Naive thymus-derived CD8-positive, alpha-beta T cell (primary cell): ENCODE results near the gene ZNF625. TPM values are rescaled to one million over a fixed set of nuclear protein-coding genes. Genes with fewer than 3 reads are reported as not detected.
A peak's percentile ranks its signal among the peaks of the same experiment; 100 is the strongest.
"Not testable (repeated sequence)": the region's sequence is repeated elsewhere in the genome, so short reads cannot be mapped to it uniquely, and the experiment has no call there.

Experiments used
- ATAC-seq, 2 donors: fragments of 150-1000 bp; cut with Tn5 transposase in 1 of 2; sonication (Bioruptor Pico), chemical (Tn5 transposase) in 1 of 2; 1 replicate in 1 of 2; 2 replicates in 1 of 2; pipeline ENCODE4 v1.10.0; 2021; ENCODE audit warnings: mild to moderate bottlenecking in 2 of 2, moderate library complexity in 2 of 2
- POLR2A ChIA-PET: fragments of 350-600 bp; sonication (Branson Sonifier 250); formaldehyde crosslinking; loops from one replicate; lab custom pipeline; 2021; ENCODE audit warnings: antibody characterized with exemption; lab: Charles Lee
- DNase-seq, 10 donors: peaks; one replicate each; pipeline versions ENCODE4 v3.0.0 to v3.0.0-alpha.2; 2020 to 2022
- H3K27ac Mint-ChIP-seq, 10 donors: one replicate each; pipeline ENCODE4 v1.8.0; 2020 to 2022; ENCODE audit warnings: mild to moderate bottlenecking in 10 of 10, mixed read lengths in 10 of 10, moderate library complexity in 4 of 10, inconsistent platforms in 1 of 10
- H3K27me3 Mint-ChIP-seq, 5 donors: one replicate each; pipeline ENCODE4 v1.8.0; 2021 to 2022; ENCODE audit warnings: mixed read lengths in 5 of 5
- H3K36me3 Mint-ChIP-seq, 3 donors: one replicate each; pipeline ENCODE4 v1.8.0; 2020 to 2022; ENCODE audit warnings: mixed read lengths in 3 of 3, mild to moderate bottlenecking in 2 of 3, inconsistent platforms in 1 of 3
- H3K4me1 Mint-ChIP-seq, 4 donors: one replicate each; pipeline ENCODE4 v1.8.0; 2021 to 2022; ENCODE audit warnings: mixed read lengths in 4 of 4
- H3K4me3 Mint-ChIP-seq, 10 donors: one replicate each; pipeline ENCODE4 v1.8.0; 2020 to 2022; ENCODE audit warnings: mild to moderate bottlenecking in 10 of 10, mixed read lengths in 10 of 10, moderate library complexity in 6 of 10, inconsistent platforms in 1 of 10
- H3K9me3 Mint-ChIP-seq, 9 donors: one replicate each; pipeline ENCODE4 v1.8.0; 2020 to 2022; ENCODE audit warnings: mixed read lengths in 9 of 9, mild to moderate bottlenecking in 3 of 9, inconsistent platforms in 1 of 9, moderate library complexity in 1 of 9
- polyA plus RNA-seq, 3 donors: library from polyadenylated mRNA; unstranded; fragments of 300-500 nt; fragmentation: Illumina TruSeq; gene quantifications; one replicate each; pipeline ENCODE4 v1.2.3, GENCODE V29; 2021
- total RNA-seq, 8 experiments: library from RNA in 2 of 8; stranded (reverse) in 2 of 8; gene quantifications; one replicate each; pipeline ENCODE4 v1.2.3 and lab custom pipeline; 2021 to 2026

The ZNF625 gene
- total and polyA plus RNA-seq, 5 experiments from 2014 or later, result 0.52 to 5.5 (median 0.82) TPM

DNA sequence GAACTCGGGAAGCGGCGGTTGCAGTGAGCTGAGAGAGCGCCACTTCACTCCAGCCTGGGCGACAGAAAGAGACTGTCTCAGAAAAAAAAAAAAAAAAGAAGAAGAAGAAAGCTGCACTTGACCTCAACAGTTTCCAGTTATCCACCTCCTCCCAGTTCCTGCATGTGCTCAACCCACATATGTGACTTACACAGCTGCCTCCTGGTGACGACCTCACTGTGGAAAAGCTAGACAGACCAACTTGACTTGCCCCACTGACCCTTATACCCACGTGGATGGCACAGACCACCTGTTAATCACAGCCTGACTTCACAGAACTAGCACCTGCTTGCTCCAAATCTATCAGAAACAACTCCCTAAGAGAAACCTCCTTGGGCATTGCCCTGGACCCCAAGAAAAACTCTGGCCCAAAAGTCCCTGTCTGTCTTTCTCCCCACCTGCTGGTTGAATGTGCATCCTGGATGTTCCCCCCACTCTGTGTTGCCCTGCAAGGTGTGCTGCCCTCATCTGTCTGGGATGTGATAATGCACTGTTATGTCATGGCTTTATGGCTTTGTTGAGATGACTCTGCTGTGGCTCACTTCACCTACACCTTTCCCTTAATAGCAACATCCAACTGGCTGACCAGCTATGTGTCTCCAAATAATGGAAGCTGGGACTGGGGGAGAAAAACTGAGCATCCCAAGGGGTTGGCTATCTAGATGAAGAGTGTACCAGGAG lies 19.2 kb downstream of the ZNF625 start:
- H3K36me3 Mint-ChIP-seq, result peaks cover 14 to 47% (median 44%) of the 10 kb centered on the region in 3 donors
- H3K27ac Mint-ChIP-seq, result peak overlapping the region in 7 of 10 donors; percentile 5 to 82 (median 16)
- H3K27me3 Mint-ChIP-seq, result no peaks in the 10 kb centered on the region
- POLR2A ChIA-PET, result no interaction called here
- H3K4me3 Mint-ChIP-seq, result peak overlapping the region in 6 of 10 donors; percentile 12 to 96 (median 56)
- ATAC-seq (peak in 1 of 2 donors; percentile 18), DNase-seq (peak in 6 of 10 donors; percentile 22 to 75 (median 44))
- peaks cover 17 to 42% (median 36%) of the 10 kb centered on the region in 4 donors for H3K4me1 Mint-ChIP-seq
- peaks cover 0 to 26% (median 10%) of the 10 kb centered on the region in 9 donors for H3K9me3 Mint-ChIP-seq

DNA sequence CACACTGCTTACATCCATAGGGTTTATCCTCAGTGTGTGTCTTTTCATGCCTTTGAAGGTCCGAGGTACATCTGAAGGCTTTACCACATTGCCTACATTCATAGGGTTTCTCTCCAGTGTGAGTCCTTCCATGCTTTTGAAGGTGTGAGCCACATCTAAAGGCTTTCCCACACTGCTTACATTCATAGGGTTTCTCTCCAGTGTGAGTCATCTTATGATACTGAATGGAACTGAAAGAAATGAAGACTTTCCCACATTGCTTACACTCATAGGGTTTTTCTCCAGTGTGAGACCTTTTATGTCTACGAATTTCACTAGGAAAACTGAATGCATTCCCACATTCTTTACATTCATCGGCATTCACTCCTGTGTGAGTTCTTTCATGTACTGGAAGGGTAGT lies 23.5 kb downstream of the ZNF625 start:
- no peak for ATAC-seq
- POLR2A ChIA-PET, result no interaction called here
- Mint-ChIP-seq H3K27ac (no peak overlapping the region), H3K4me3 (no peak overlapping the region), H3K27me3 (no peaks in the 10 kb centered on the region), H3K4me1 (peaks cover 3 to 9% (median 7%) of the 10 kb centered on the region in 4 donors), H3K36me3 (peaks cover 25 to 67% (median 49%) of the 10 kb centered on the region in 3 donors), H3K9me3 (peaks cover 0 to 57% (median 19%) of the 10 kb centered on the region in 9 donors)
- no peak for DNase-seq

DNA sequence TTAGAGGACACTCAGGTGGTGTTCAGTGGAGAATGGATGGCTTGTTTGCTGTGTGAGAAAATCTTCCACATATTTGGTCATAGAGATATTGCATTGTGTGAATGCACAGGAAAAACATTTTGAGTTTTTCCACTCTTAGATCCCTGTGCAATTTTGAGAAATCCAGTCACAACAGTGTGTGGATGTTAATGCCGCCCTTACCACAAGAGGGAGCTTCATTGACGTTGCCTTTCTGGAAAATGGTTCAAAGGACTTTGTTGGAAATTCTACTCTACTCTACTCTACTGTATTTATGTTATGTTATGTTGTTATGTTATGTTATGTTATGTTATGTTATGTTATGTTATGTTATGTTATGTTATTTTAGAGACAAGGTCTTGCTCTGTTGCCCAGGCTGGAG lies 29.8 kb downstream of the ZNF625 start:
- ATAC-seq (no peak), DNase-seq (peak in 1 of 10 donors; percentile 10)
- Mint-ChIP-seq H3K9me3 (peaks cover 0 to 29% (median 11%) of the 10 kb centered on the region in 9 donors), H3K27ac (no peak overlapping the region), H3K4me1 (peaks cover 0 to 3% (median 0%) of the 10 kb centered on the region in 4 donors), H3K4me3 (no peak overlapping the region), H3K36me3 (peaks cover 0 to 14% (median 5%) of the 10 kb centered on the region in 3 donors), H3K27me3 (no peaks in the 10 kb centered on the region)
- POLR2A ChIA-PET, result no interaction called here

DNA sequence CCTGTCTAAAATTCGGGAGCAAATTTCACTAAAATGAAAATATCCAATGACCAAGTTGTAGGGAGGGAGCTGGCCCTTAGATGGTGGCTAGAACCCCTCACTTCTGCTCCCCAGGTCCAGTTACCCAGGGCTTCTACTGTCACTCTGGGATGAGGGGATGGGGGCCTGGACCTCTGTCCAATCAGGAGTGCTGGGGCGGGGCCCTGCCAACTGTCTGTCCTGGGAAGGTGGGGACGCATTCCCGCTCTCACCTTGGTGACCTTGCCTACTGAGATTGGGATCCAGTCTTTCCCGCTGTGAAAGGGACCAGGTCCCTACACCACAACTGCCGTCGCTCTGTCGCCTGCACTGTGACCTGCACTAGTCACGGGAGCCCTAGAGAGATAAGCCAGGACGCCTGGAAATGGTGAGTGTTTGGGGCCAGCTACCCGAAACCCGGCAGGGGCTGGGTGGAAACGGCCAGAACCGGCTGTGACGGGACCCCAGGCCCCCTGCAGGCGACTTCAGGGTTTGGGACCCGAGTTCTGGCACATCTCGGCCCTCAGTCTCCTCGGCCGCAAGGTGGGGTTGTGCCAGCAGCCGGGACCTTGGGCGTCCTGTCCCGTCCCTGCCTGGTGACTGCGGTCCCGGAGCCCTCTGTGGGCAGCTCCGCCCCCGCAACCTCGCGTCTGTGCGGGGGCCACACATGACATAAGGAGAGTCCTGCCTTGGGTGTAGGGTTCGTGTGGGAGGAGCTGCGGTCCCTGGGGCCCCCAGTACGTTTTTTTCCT lies 39.1 kb downstream of the ZNF625 start:
- POLR2A ChIA-PET, result no interaction called here
- Mint-ChIP-seq H3K27ac (no peak overlapping the region), H3K9me3 (peaks cover 0 to 20% (median 6%) of the 10 kb centered on the region in 9 donors), H3K36me3 (peaks cover 0 to 12% (median 2%) of the 10 kb centered on the region in 3 donors), H3K4me3 (no peak overlapping the region), H3K4me1 (no peaks in the 10 kb centered on the region), H3K27me3 (no peaks in the 10 kb centered on the region)
- DNase-seq, result no peak
- no peak for ATAC-seq

DNA sequence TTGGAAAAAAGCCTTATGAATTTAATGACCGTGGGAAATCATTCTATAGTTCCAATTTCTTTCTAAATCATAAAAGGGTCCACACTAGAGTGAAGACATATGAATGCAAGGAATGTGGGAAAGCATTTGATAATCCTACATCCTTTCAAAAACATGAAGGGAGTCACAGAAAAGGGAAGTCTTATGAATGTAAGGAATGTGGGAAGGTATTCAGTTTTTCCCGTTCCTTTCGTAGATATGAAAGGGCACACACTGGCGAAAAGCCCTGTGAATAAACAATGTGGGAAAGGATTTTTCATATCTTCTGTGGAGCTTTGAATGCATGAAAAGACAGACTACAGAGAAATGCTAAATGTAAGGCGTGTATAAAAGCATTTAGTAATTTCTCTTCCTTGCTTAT lies 43.4 kb downstream of the ZNF625 start:
- POLR2A ChIA-PET, result no interaction called here

DNA sequence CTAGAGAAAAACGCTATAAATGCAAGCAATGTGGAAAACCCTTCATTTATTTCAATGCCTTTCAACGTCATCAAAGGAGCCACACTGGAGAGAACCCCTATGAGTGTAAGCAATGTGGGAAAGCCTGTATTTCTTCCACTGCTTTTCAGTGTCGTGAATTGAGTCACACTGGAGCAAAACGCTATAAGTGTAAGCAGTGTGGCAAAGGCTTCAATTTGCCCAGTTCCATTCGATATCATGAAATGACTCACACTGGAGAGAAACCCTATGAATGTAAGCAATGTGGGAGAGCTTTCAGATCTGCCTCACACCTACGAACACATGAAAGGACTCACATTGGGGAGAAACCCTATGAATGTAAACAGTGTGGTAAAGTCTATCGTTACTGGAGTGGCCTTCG lies 43.8 kb downstream of the ZNF625 start:
- H3K27ac Mint-ChIP-seq, result no peak overlapping the region
- H3K27me3 Mint-ChIP-seq, result no peaks in the 10 kb centered on the region
- POLR2A ChIA-PET, result no interaction called here
- DNase-seq (no peak), ATAC-seq (no peak)
- no peaks in the 10 kb centered on the region for H3K4me1 Mint-ChIP-seq
- peaks cover 0 to 37% (median 6%) of the 10 kb centered on the region in 9 donors for H3K9me3 Mint-ChIP-seq
- peaks cover 0 to 26% (median 4%) of the 10 kb centered on the region in 3 donors for H3K36me3 Mint-ChIP-seq
- no peak overlapping the region for H3K4me3 Mint-ChIP-seq

More for the DNA sequence above, 43.4 kb downstream of the ZNF625 start:
- no peak for ATAC-seq
- no peak for DNase-seq
- no peaks in the 10 kb centered on the region for H3K4me1 Mint-ChIP-seq
- no peak overlapping the region for H3K4me3 Mint-ChIP-seq
- peaks cover 0 to 37% (median 6%) of the 10 kb centered on the region in 9 donors for H3K9me3 Mint-ChIP-seq
- peaks cover 0 to 26% (median 4%) of the 10 kb centered on the region in 3 donors for H3K36me3 Mint-ChIP-seq
- H3K27ac Mint-ChIP-seq, result no peak overlapping the region
- no peaks in the 10 kb centered on the region for H3K27me3 Mint-ChIP-seq

DNA sequence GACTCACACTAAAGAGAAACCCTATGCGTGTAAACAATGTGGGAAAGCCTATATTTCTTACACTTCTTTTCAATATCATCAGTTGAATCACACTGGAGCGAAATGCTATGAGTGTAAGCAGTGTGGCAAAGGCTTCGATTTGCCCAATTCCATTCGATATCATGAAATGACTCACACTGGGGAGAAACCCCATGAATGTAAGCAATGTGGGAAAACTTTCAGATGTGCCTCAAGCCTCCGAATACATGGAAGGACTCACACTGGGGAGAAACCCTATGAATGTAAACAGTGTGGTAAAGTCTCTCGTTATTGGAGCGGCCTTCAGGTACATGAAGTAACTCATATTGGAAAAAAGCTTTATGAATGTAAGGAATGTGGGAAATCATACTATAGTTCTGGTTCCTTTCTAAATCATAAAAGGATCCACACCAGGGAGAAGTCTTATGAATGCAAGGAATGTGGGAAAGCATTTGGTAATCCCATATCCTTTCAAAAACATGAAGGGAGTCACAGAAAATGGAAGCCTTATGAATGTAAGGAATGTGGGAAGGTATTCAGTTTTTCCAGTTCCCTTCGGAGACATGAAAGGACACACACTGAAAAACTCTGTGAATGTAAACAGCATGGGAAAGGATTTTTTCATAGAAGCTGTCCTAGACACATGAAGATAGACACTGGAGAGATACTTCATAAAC lies 44.4 kb downstream of the ZNF625 start:
- peaks cover 0 to 37% (median 6%) of the 10 kb centered on the region in 9 donors for H3K9me3 Mint-ChIP-seq
- POLR2A ChIA-PET, result no interaction called here
- H3K27me3 Mint-ChIP-seq, result no peaks in the 10 kb centered on the region
- H3K4me3 Mint-ChIP-seq, result no peak overlapping the region
- H3K27ac Mint-ChIP-seq, result no peak overlapping the region
- peaks cover 0 to 26% (median 4%) of the 10 kb centered on the region in 3 donors for H3K36me3 Mint-ChIP-seq
- DNase-seq (no peak), ATAC-seq (no peak)
- no peaks in the 10 kb centered on the region for H3K4me1 Mint-ChIP-seq

DNA sequence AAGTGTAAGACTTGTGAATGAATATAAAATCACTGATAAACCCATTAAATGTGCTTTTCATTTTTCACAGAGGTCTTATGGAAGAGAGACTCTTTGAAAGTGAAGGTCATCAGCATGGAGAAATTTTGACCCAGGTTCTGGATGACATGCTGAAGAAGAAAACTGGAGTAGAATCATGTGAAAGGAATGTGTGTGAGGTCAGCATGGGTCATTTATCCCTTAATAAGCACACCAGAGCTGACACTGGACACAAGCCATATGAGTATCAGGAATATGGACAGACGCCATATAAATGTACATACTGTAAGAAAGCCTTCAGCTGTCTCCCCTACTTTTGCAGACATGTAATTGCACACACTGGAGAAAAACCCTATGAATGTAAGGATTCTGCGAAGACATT lies 45.4 kb downstream of the ZNF625 start:
- Mint-ChIP-seq H3K9me3 (peaks cover 0 to 37% (median 6%) of the 10 kb centered on the region in 9 donors), H3K27me3 (no peaks in the 10 kb centered on the region), H3K27ac (no peak overlapping the region), H3K4me1 (no peaks in the 10 kb centered on the region), H3K4me3 (no peak overlapping the region), H3K36me3 (peaks cover 0 to 26% (median 4%) of the 10 kb centered on the region in 3 donors)
- DNase-seq (no peak), ATAC-seq (no peak)
- POLR2A ChIA-PET, result no interaction called here

DNA sequence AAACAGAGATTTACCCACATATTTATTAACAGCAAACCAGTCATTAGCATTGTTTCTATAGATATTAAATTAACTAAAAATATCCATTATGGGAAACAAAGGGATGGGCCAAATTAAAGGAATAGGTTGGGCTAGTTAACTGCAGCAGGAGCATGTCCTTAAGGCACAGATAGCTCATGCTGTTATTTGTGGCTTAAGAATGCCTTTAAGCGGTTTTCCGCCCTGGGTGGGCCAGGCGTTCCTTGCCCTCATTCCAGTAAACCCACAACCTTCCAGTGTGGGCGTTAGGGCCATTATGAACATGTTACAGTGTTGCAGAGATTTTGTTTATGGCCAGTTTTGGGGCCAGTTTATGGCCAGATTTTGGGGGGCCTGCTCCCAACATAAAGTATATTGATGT lies 52.6 kb downstream of the ZNF625 start:
- H3K27me3 Mint-ChIP-seq, ATAC-seq, DNase-seq, H3K4me1 Mint-ChIP-seq, H3K4me3 Mint-ChIP-seq, H3K27ac Mint-ChIP-seq: not testable (repeated sequence)
- peaks cover 0 to 11% (median 7%) of the 10 kb centered on the region in 3 donors for H3K36me3 Mint-ChIP-seq
- peaks cover 0 to 15% (median 7%) of the 10 kb centered on the region in 9 donors for H3K9me3 Mint-ChIP-seq
- POLR2A ChIA-PET, result interaction anchor here (0.6 to 0.9 kb wide), 2 partner anchors 68 to 70 kb away, joined by 3 to 4 read pairs; partner anchors contain the start of gene ZNF433

DNA sequence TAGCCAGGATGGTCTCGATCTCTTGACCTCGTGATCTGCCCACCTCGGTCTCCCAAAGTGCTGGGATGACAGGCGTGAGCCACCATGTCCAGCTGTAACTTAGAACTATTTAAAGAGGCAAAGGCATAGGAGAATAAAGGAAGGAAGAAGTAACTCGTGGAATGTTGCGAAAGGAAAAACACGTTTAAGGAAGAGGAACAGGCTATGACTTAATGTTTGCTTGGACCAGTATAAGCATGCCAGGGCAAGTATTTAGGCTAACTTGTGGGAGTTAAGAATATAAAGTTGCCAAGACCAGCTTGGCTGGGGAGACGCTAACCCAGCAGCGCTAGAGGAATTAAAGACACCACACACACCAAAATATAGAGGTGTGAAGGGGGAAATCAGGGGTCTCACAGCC lies 58.5 kb downstream of the ZNF625 start:
- Mint-ChIP-seq H3K4me1 (peaks cover 0 to 4% (median 2%) of the 10 kb centered on the region in 4 donors), H3K4me3 (no peak overlapping the region), H3K27ac (peak overlapping the region in 1 of 10 donors; percentile 48), H3K27me3 (peaks cover 2 to 31% (median 6%) of the 10 kb centered on the region in 5 donors), H3K36me3 (peaks cover 2 to 15% (median 12%) of the 10 kb centered on the region in 3 donors), H3K9me3 (peaks cover 0 to 19% (median 6%) of the 10 kb centered on the region in 9 donors)
- no peak for ATAC-seq
- DNase-seq, result no peak
- POLR2A ChIA-PET, result interaction anchor here (0.6 kb wide), 1 partner anchor 106 kb away, joined by 3 read pairs; no protein-coding TSS in a partner anchor

DNA sequence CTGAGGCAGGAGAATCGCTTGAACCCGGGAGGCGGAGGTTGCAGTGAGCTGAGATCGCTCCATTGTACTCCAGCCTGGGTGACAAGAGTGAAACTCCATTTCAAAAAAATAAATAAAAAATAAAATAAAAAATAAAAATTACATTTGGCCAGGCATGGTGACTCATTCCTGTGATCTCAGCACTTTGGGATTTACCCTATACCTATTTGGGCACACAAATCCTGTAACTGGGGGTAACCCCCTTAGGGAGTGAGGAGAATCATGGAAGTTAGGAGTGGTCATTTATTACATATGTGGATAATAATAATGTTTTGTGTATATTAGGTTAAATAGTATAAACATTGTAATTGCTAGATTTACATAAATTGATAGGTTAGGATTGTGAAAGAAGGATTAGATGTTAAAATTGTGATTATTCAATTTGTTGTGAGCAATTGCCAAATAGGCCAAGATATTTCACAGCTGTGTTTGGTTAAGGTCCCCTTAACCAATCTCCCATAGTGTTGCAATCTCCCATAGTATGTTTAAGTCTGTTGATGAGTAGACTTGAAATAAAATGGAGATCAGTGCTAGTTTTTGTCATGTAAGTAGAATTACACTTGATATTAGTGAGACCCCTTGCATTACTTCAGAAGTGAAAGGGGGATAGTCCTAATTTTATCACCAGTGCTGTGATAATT lies 61.3 kb downstream of the ZNF625 start:
- DNase-seq (no peak), ATAC-seq (no peak)
- H3K27me3 Mint-ChIP-seq, result peaks cover 2 to 33% (median 7%) of the 10 kb centered on the region in 5 donors
- H3K9me3 Mint-ChIP-seq, result peaks cover 0 to 19% (median 9%) of the 10 kb centered on the region in 9 donors
- H3K27ac Mint-ChIP-seq, result no peak overlapping the region
- POLR2A ChIA-PET, result no interaction called here
- peaks cover 2 to 15% (median 12%) of the 10 kb centered on the region in 3 donors for H3K36me3 Mint-ChIP-seq
- H3K4me1 Mint-ChIP-seq, result peaks cover 7 to 20% (median 9%) of the 10 kb centered on the region in 4 donors
- H3K4me3 Mint-ChIP-seq, result no peak overlapping the region
